Measurements from ENCODE around the gene TNFRSF12A.

Gene TNFRSF12A

GRCh38 chr16:3058139-3059030 lies 38.2 kb downstream of the TNFRSF12A start:
- peak overlapping the region; percentile 90 for H3K4me3 ChIP-seq
- peak overlapping the region; percentile 86 for H3K9ac ChIP-seq (ENCODE audit: insufficient read length)
- no peak for DNase-seq (ENCODE audit: low read depth, low spot score)
- TF ChIP-seq EZH2 (IDR thresholded peaks at IDR 0.05) (no peak), POLR2AphosphoS5 (IDR thresholded peaks at IDR 0.05; ENCODE audit: borderline replicate concordance, low read depth, low read length) (no peak), FOXP2 (optimal IDR thresholded peaks at IDR 0.05; ENCODE audit: control extremely low read depth, extremely low read length, insufficient read depth) (no peak)
- H3K36me3 ChIP-seq (ENCODE audit: insufficient read depth, low read length) = no peaks in the 10 kb centered on the region
- no peak overlapping the region for H3K27ac ChIP-seq
- no peaks in the 10 kb centered on the region for H3K9me3 ChIP-seq (ENCODE audit: low read depth, low read length)

DNA sequence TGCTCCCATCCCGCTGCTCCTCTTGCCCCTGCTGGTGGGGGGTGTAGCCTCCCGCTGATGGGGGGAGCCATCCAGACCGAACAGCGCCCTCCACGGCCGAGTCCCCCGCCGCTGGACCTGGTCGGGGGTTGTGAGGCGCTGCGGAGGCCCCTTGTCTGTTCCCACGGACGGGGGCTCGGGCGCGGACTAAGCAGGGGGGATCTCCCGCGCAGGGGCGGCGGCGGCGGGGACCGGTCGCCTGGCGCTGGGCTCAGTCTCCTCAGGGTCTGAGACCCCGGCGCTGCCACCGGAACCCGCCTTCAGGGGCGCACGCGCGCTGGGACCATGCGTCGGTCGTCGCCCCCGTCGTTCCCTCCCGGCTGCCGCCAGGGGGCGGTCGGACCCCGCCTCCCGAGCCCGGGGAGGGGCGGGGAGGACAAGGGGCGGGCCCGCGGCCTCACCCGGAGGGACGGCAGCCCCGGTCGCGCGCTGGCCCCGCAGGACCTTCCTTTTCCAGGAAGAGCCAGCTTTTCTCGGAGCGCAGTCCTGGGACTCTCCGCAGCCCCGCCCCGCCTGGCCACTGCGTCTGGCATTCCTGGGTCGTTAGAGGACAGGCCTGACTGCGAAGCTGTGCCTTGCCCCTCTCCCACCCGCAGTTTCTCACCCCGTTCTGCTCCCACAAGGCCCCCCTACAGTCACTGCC lies 39.0 kb downstream of the TNFRSF12A start:
- TF ChIP-seq POLR2AphosphoS5 (IDR thresholded peaks at IDR 0.05; ENCODE audit: borderline replicate concordance, low read depth, low read length) (peak; percentile 74; the same call in 1 of the 2 replicates), EZH2 (IDR thresholded peaks at IDR 0.05) (no peak), FOXP2 (optimal IDR thresholded peaks at IDR 0.05; ENCODE audit: control extremely low read depth, extremely low read length, insufficient read depth) (peak; percentile 44)
- H3K27ac ChIP-seq = no peak overlapping the region

GRCh38 chr16:3059723-3060242 lies 39.6 kb downstream of the TNFRSF12A start:
- H3K36me3 ChIP-seq (ENCODE audit: insufficient read depth, low read length) = no peaks in the 10 kb centered on the region
- TF ChIP-seq FOXP2 (optimal IDR thresholded peaks at IDR 0.05; ENCODE audit: control extremely low read depth, extremely low read length, insufficient read depth) = no peak
- TF ChIP-seq EZH2 (IDR thresholded peaks at IDR 0.05) = no peak
- TF ChIP-seq POLR2AphosphoS5 (IDR thresholded peaks at IDR 0.05; ENCODE audit: borderline replicate concordance, low read depth, low read length) = no peak
- no peak for DNase-seq (ENCODE audit: low read depth, low spot score)
- no peaks in the 10 kb centered on the region for H3K9me3 ChIP-seq (ENCODE audit: low read depth, low read length)
- H3K4me3 ChIP-seq = peak overlapping the region; percentile 90
- H3K9ac ChIP-seq (ENCODE audit: insufficient read length) = peak overlapping the region; percentile 63
- no peak overlapping the region for H3K27ac ChIP-seq

More for the DNA sequence above, 39.0 kb downstream of the TNFRSF12A start:
- H3K4me3 ChIP-seq = peak overlapping the region; percentile 90
- no peaks in the 10 kb centered on the region for H3K36me3 ChIP-seq (ENCODE audit: insufficient read depth, low read length)
- no peaks in the 10 kb centered on the region for H3K9me3 ChIP-seq (ENCODE audit: low read depth, low read length)
- H3K9ac ChIP-seq (ENCODE audit: insufficient read length) = peak overlapping the region; percentile 86
- DNase-seq (ENCODE audit: low read depth, low spot score) = no peak

GRCh38 chr16:3060339-3061127 lies 40.4 kb downstream of the TNFRSF12A start:
- no peaks in the 10 kb centered on the region for H3K36me3 ChIP-seq (ENCODE audit: insufficient read depth, low read length)

DNA sequence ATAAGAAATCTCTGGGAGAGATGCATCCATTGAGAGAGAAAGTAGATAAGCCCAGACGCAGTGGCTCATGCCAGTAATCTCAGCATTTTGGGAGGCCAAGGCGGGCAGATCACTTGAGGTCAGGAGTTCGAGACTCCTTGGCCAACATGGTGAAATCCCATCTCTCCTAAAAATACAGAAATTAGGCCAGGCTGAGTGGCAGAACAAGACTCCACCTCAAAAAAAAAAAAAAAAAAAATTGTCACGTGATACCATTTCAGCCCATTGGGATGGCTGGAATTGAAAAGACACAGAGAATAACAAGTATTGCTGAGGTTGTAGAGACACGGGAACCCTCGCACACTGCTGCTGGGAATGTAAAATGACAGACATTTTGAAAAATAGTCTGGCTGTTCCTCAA lies 42.4 kb downstream of the TNFRSF12A start:
- H3K27ac ChIP-seq = no peak overlapping the region
- no peak overlapping the region for H3K9ac ChIP-seq (ENCODE audit: insufficient read length)
- no peaks in the 10 kb centered on the region for H3K36me3 ChIP-seq (ENCODE audit: insufficient read depth, low read length)
- H3K4me3 ChIP-seq = no peak overlapping the region
- DNase-seq (ENCODE audit: low read depth, low spot score) = no peak
- H3K9me3 ChIP-seq (ENCODE audit: low read depth, low read length) = no peaks in the 10 kb centered on the region
- TF ChIP-seq EZH2 (IDR thresholded peaks at IDR 0.05) (no peak), POLR2AphosphoS5 (IDR thresholded peaks at IDR 0.05; ENCODE audit: borderline replicate concordance, low read depth, low read length) (no peak), FOXP2 (optimal IDR thresholded peaks at IDR 0.05; ENCODE audit: control extremely low read depth, extremely low read length, insufficient read depth) (no peak)

More at GRCh38 chr16:3060339-3061127, 40.4 kb downstream of the TNFRSF12A start:
- Histone ChIP-seq H3K4me3 (no peak overlapping the region), H3K27ac (no peak overlapping the region), H3K9me3 (ENCODE audit: low read depth, low read length) (no peaks in the 10 kb centered on the region), H3K9ac (ENCODE audit: insufficient read length) (no peak overlapping the region)
- DNase-seq (ENCODE audit: low read depth, low spot score) = no peak
- no peak for TF ChIP-seq POLR2AphosphoS5 (IDR thresholded peaks at IDR 0.05; ENCODE audit: borderline replicate concordance, low read depth, low read length)
- no peak for TF ChIP-seq FOXP2 (optimal IDR thresholded peaks at IDR 0.05; ENCODE audit: control extremely low read depth, extremely low read length, insufficient read depth)
- no peak for TF ChIP-seq EZH2 (IDR thresholded peaks at IDR 0.05)

GRCh38 chr16:3063625-3064386 lies 43.6 kb downstream of the TNFRSF12A start:
- Histone ChIP-seq H3K4me3 (no peak overlapping the region), H3K27ac (peak overlapping the region; percentile 42; the same call in 1 of the 2 replicates), H3K36me3 (ENCODE audit: insufficient read depth, low read length) (no peaks in the 10 kb centered on the region), H3K9me3 (ENCODE audit: low read depth, low read length) (no peaks in the 10 kb centered on the region), H3K9ac (ENCODE audit: insufficient read length) (no peak overlapping the region)
- no peak for DNase-seq (ENCODE audit: low read depth, low spot score)
- TF ChIP-seq EZH2 (IDR thresholded peaks at IDR 0.05) (no peak), POLR2AphosphoS5 (IDR thresholded peaks at IDR 0.05; ENCODE audit: borderline replicate concordance, low read depth, low read length) (no peak), FOXP2 (optimal IDR thresholded peaks at IDR 0.05; ENCODE audit: control extremely low read depth, extremely low read length, insufficient read depth) (no peak)

GRCh38 chr16:3065069-3065741 lies 45.0 kb downstream of the TNFRSF12A start, which contains the start of gene IL32:
TSS of gene IL32 (plus strand) at chr16:3065640. CDS start at chr16:3065812, 172 bp downstream.
- H3K36me3 ChIP-seq (ENCODE audit: insufficient read depth, low read length) = no peaks in the 10 kb centered on the region
- TF ChIP-seq FOXP2 (optimal IDR thresholded peaks at IDR 0.05; ENCODE audit: control extremely low read depth, extremely low read length, insufficient read depth) (no peak), POLR2AphosphoS5 (IDR thresholded peaks at IDR 0.05; ENCODE audit: borderline replicate concordance, low read depth, low read length) (no peak), EZH2 (IDR thresholded peaks at IDR 0.05) (no peak)
- DNase-seq (ENCODE audit: low read depth, low spot score) = no peak
- H3K9ac ChIP-seq (ENCODE audit: insufficient read length) = no peak within 1 kb of the TSS
- H3K9me3 ChIP-seq (ENCODE audit: low read depth, low read length) = no peaks in the 10 kb centered on the region
- no peak within 1 kb of the TSS for H3K27ac ChIP-seq
- H3K4me3 ChIP-seq = peak within 1 kb of the TSS; percentile 41

Measured in SK-N-MC (cell line).